GM19395 (cell line): ENCODE measurements around the gene ELAVL4.

Experiments used
- ATAC-seq: cut with Tn5 transposase; IDR thresholded peaks from one replicate; pipeline ENCODE4 v1.9.1; 2021; ENCODE audit warnings: mild to moderate bottlenecking, moderate library complexity; ENCODE audit not compliant: unreplicated experiment

The ELAVL4 gene

GRCh38 chr1:50108497-50109059 is at the start of gene ELAVL4:
TSS of gene ELAVL4 (plus strand) at chr1:50108920. CDS start at chr1:50109190, 270 bp downstream.
- ATAC-seq, result no peak

- no peak for ATAC-seq
Measured at GRCh38 chr1:50060279-50060678, 48.4 kb upstream of the ELAVL4 start.

- ATAC-seq, result no peak
Measured at GRCh38 chr1:50066806-50067205, 41.9 kb upstream of the ELAVL4 start.

GRCh38 chr1:50074931-50075330 is 33.8 kb upstream of the ELAVL4 start:
- no peak for ATAC-seq

GRCh38 chr1:50077273-50077672 is 31.4 kb upstream of the ELAVL4 start:
- no peak for ATAC-seq

- no peak for ATAC-seq
Measured at GRCh38 chr1:50080904-50081586, 27.7 kb upstream of the ELAVL4 start.

- ATAC-seq, result no peak
Measured at GRCh38 chr1:50084389-50084788, 24.3 kb upstream of the ELAVL4 start.

GRCh38 chr1:50091068-50091467 is 17.7 kb upstream of the ELAVL4 start:
- no peak for ATAC-seq

GRCh38 chr1:50095716-50096115 is 13.0 kb upstream of the ELAVL4 start:
- ATAC-seq, result no peak

- ATAC-seq, result no peak
Measured at GRCh38 chr1:50097021-50097679, 11.6 kb upstream of the ELAVL4 start.

GRCh38 chr1:50097791-50098190 is 10.9 kb upstream of the ELAVL4 start:
- ATAC-seq, result no peak

GRCh38 chr1:50098591-50099021 is 10.1 kb upstream of the ELAVL4 start:
- ATAC-seq, result no peak

- no peak for ATAC-seq
Measured at GRCh38 chr1:50099654-50100053, 9.1 kb upstream of the ELAVL4 start.

GRCh38 chr1:50103615-50104081 is 5.1 kb upstream of the ELAVL4 start:
- ATAC-seq, result no peak

GRCh38 chr1:50105433-50105832 is 3.3 kb upstream of the ELAVL4 start:
- no peak for ATAC-seq

- no peak for ATAC-seq
Measured at GRCh38 chr1:50106095-50106761, 2.5 kb upstream of the ELAVL4 start.

- no peak for ATAC-seq
Measured at GRCh38 chr1:50109116-50109515, 396 bp downstream of the ELAVL4 start.

GRCh38 chr1:50109647-50110075 is 941 bp downstream of the ELAVL4 start:
- no peak for ATAC-seq

GRCh38 chr1:50110151-50110550 is 1.4 kb downstream of the ELAVL4 start:
- no peak for ATAC-seq

- ATAC-seq, result no peak
Measured at GRCh38 chr1:50110656-50111055, 1.9 kb downstream of the ELAVL4 start.

GRCh38 chr1:50111503-50111902 is 2.8 kb downstream of the ELAVL4 start:
- no peak for ATAC-seq

- no peak for ATAC-seq
Measured at GRCh38 chr1:50112193-50112592, 3.5 kb downstream of the ELAVL4 start.
